Subcutaneous abdominal adipose tissue (tissue), 5 donors: ENCODE results near the gene EVC2.

Experiments
- H3K27ac ChIP-seq: one replicate; pipeline ENCODE4 v1.7.0; 2013; ENCODE audit warnings: low read depth, mild to moderate bottlenecking, inconsistent platforms, low read length, moderate library complexity
- H3K27me3 ChIP-seq, 5 donors: one replicate each; pipeline ENCODE4 v1.7.0; 2013; ENCODE audit warnings: low read length in 5 of 5, inconsistent platforms in 1 of 5; ENCODE audit not compliant: control insufficient read depth in 5 of 5, insufficient read depth in 4 of 5
- H3K36me3 ChIP-seq, 5 donors: one replicate each; pipeline ENCODE4 v1.7.0; 2013; ENCODE audit warnings: low read length in 5 of 5; ENCODE audit not compliant: control insufficient read depth in 5 of 5, insufficient read depth in 5 of 5
- H3K4me1 ChIP-seq, 5 donors: one replicate each; pipeline ENCODE4 v1.7.0; 2013; ENCODE audit warnings: low read length in 5 of 5, mild to moderate bottlenecking in 3 of 5, moderate library complexity in 1 of 5; ENCODE audit not compliant: control insufficient read depth in 5 of 5, insufficient read depth in 5 of 5
- H3K4me3 ChIP-seq, 5 donors: one replicate each; pipeline ENCODE4 v1.7.0; 2013; ENCODE audit warnings: low read length in 5 of 5, low read depth in 1 of 5
- H3K9ac ChIP-seq, 5 donors: one replicate each; pipeline ENCODE4 v1.7.0; 2013; ENCODE audit warnings: low read length in 5 of 5, mild to moderate bottlenecking in 4 of 5, moderate library complexity in 3 of 5
- H3K9me3 ChIP-seq, 5 donors: one replicate each; pipeline ENCODE4 v1.7.0; 2013; ENCODE audit warnings: low read length in 5 of 5; ENCODE audit not compliant: control insufficient read depth in 5 of 5
- donor health status: healthy.
- donor health status: healthy.
- donor health status: healthy.
- donor health status: healthy.
- donor health status: healthy.

Gene EVC2

GRCh38 chr4:5524446-5525299 lies 183.7 kb downstream of the EVC2 start:
- no peak overlapping the region for H3K4me3 ChIP-seq
- peaks cover 0 to 8% (median 0%) of the 10 kb centered on the region in 5 donors for H3K36me3 ChIP-seq
- peaks cover 0 to 2% (median 0%) of the 10 kb centered on the region in 5 donors for H3K9me3 ChIP-seq
- no peak overlapping the region for H3K27ac ChIP-seq
- peaks cover 0 to 9% (median 7%) of the 10 kb centered on the region in 5 donors for H3K4me1 ChIP-seq
- H3K27me3 ChIP-seq = no peaks in the 10 kb centered on the region
- no peak overlapping the region for H3K9ac ChIP-seq

DNA sequence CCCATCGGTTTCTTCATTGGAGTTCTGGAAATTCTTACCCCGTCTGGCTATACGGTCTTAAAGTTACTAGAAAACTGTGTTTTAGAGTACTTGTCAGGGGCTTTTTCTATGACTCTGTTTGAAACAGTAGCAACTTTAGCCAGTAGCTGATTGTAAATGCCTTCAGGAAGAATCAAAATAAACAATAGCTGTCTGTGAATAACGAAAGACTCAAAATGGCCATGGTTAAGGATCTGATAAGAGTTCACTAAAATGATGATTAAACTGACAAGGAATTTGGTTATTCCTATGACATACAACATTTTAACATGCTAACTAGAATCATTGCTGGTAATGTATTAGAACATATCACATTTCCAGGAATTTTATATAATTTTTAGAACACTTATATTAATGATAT lies 191.0 kb downstream of the EVC2 start:
- Histone ChIP-seq H3K9ac (no peak overlapping the region), H3K9me3 (no peaks in the 10 kb centered on the region), H3K27ac (no peak overlapping the region), H3K4me3 (no peak overlapping the region), H3K27me3 (no peaks in the 10 kb centered on the region), H3K4me1 (no peaks in the 10 kb centered on the region), H3K36me3 (no peaks in the 10 kb centered on the region)

- no peaks in the 10 kb centered on the region for H3K9me3 ChIP-seq
Observed at GRCh38 chr4:5515646-5516045, 192.7 kb downstream of the EVC2 start.

More at GRCh38 chr4:5515646-5516045, 192.7 kb downstream of the EVC2 start:
- Histone ChIP-seq H3K27ac (no peak overlapping the region), H3K4me1 (no peaks in the 10 kb centered on the region), H3K9ac (no peak overlapping the region), H3K27me3 (no peaks in the 10 kb centered on the region), H3K4me3 (no peak overlapping the region), H3K36me3 (no peaks in the 10 kb centered on the region)
